Measurements from ENCODE around the gene UBE2V1. TPM values are rescaled to one million over a fixed set of nuclear protein-coding genes. Genes with fewer than 3 reads are reported as not detected.

Gene UBE2V1
- total and polyA plus RNA-seq, 2 of the 13 experiments (the other 11 are each of a cell fraction or from before 2014, with no cell fraction given): 81.3 to 132 TPM

GRCh38 chr20:50116368-50116999 lies 3.5 kb upstream of the UBE2V1 start (continued):
- no peak for TF ChIP-seq DMTF1 (CRISPR knock-in tag; IDR thresholded peaks at IDR 0.05)
- no peak for TF ChIP-seq ZNF512B (CRISPR knock-in tag; IDR thresholded peaks at IDR 0.05; ENCODE audit: borderline replicate concordance)
- no peak for TF ChIP-seq CC2D1A (CRISPR knock-in tag; IDR thresholded peaks at IDR 0.05)
- 0 out of 2 replicates have a peak, but pooled peaks have one; percentile 58 for TF ChIP-seq ZNF513 (CRISPR knock-in tag; conservative IDR thresholded peaks at IDR 0.05)
- no peak for TF ChIP-seq ZMAT3 (CRISPR knock-in tag; conservative IDR thresholded peaks at IDR 0.05)
- no peak for TF ChIP-seq MAX (IDR thresholded peaks at IDR 0.05)
- peak; percentile 48; the same call in 1 of the 2 replicates for TF ChIP-seq TEAD2 (CRISPR knock-in tag; IDR thresholded peaks at IDR 0.05)
- TF ChIP-seq FUBP1 (CRISPR knock-in tag; IDR thresholded peaks at IDR 0.05; ENCODE audit: borderline replicate concordance): no peak
- no peak for TF ChIP-seq ZNF24 (IDR thresholded peaks at IDR 0.05)
- no peak for TF ChIP-seq TARDBP (CRISPR knock-in tag; IDR thresholded peaks at IDR 0.05)
- no peak for TF ChIP-seq ZNF292 (CRISPR knock-in tag; IDR thresholded peaks at IDR 0.05; ENCODE audit: borderline replicate concordance, low read depth)
- TF ChIP-seq ZBTB21 (CRISPR knock-in tag; IDR thresholded peaks at IDR 0.05): no peak; the same call in 1 of the 2 replicates
